NCI-H2107 treated with DMSO at 0.1 percent for 48 hours (cell line): ENCODE data around the gene NSUN3.

ENCODE experiments used
- DNase-seq: peaks from one replicate; lab custom pipeline; 2025; ENCODE audit not compliant: unreplicated experiment; lab: John Stamatoyannopoulos, UW

NSUN3 gene

GRCh38 chr3:94117729-94118128 lies 54.9 kb downstream of the NSUN3 start:
- no peak for DNase-seq

GRCh38 chr3:94118390-94118789 lies 55.5 kb downstream of the NSUN3 start:
- DNase-seq: no peak

GRCh38 chr3:94121161-94121560 lies 58.3 kb downstream of the NSUN3 start:
- DNase-seq: no peak

GRCh38 chr3:94127115-94127514 lies 64.3 kb downstream of the NSUN3 start:
- no peak for DNase-seq

GRCh38 chr3:94130690-94131089 lies 67.8 kb downstream of the NSUN3 start:
- DNase-seq: no peak

- DNase-seq: no peak
Observed at GRCh38 chr3:94132777-94133176, 69.9 kb downstream of the NSUN3 start.

- DNase-seq: no peak
Observed at GRCh38 chr3:94136133-94136532, 73.3 kb downstream of the NSUN3 start.

- no peak for DNase-seq
Observed at GRCh38 chr3:94137377-94137776, 74.5 kb downstream of the NSUN3 start.

GRCh38 chr3:94146455-94146854 lies 83.6 kb downstream of the NSUN3 start:
- no peak for DNase-seq

GRCh38 chr3:94147012-94147411 lies 84.2 kb downstream of the NSUN3 start:
- no peak for DNase-seq

- no peak for DNase-seq
Observed at GRCh38 chr3:94150113-94150512, 87.3 kb downstream of the NSUN3 start.

- DNase-seq: no peak
Observed at GRCh38 chr3:94156626-94157025, 93.8 kb downstream of the NSUN3 start.

GRCh38 chr3:94158512-94158911 lies 95.7 kb downstream of the NSUN3 start:
- no peak for DNase-seq

GRCh38 chr3:94159062-94159828 lies 96.4 kb downstream of the NSUN3 start:
- no peak for DNase-seq

- DNase-seq: no peak
Observed at GRCh38 chr3:94162700-94163099, 99.8 kb downstream of the NSUN3 start.

GRCh38 chr3:94167346-94167745 lies 104.5 kb downstream of the NSUN3 start:
- DNase-seq: no peak

GRCh38 chr3:94167796-94168195 lies 104.9 kb downstream of the NSUN3 start:
- no peak for DNase-seq

GRCh38 chr3:94171954-94172353 lies 109.1 kb downstream of the NSUN3 start:
- no peak for DNase-seq

GRCh38 chr3:94172695-94173310 lies 109.9 kb downstream of the NSUN3 start:
- no peak for DNase-seq

- DNase-seq: no peak
Observed at GRCh38 chr3:94173673-94174434, 111.0 kb downstream of the NSUN3 start.

GRCh38 chr3:94175677-94176076 lies 112.8 kb downstream of the NSUN3 start:
- DNase-seq: no peak
